ENCODE results near the gene COL9A2.
"Not testable (repeated sequence)": the region's sequence is repeated elsewhere in the genome, so short reads cannot be mapped to it uniquely, and the experiment has no call there.

The COL9A2 gene

DNA sequence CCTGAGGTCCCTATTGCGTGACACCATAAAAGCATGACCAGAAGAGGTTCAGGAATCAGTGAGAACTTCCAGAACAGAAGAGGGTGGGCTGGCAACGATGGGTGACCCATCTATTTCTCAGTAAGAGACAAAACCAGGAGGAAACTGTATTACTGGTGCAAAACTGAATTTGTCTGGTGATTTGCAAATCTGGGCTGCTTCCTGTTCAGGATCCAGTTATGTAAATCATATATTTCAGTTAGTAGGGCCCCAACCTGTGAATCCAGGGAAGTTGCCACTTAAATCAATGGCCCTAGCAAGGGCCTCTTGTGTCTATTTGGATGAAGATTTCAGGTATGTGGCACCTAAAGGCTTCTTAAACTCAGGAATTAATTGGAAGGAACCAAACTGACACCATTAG is 33.3 kb upstream of the COL9A2 start:
- WGBS, 2 experiments (ENCODE audit: insufficient coverage in 2 of 2): 71 to 93% methylated on average over 2 of the region's 2 CpGs

DNA sequence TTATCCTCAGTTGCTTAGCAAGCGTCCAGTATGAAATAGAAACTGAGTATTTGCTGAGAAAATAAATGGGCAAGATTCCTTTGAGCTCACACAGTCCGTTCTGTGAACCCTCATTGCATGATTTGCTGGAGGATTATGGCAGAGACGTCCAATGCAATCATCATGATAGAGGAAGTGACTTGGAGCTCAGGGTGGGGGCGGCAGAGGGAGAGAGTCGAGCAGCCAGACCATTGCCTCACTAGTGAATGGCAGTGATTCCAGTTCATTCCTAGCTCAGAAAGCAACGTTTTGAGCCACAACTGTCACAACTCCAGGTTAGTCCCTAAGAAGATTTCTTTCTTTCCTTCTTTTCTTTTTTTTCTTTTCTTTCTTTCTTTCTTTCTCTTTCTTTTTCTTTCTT is 27.5 kb upstream of the COL9A2 start:
- 58 to 67% methylated on average over 5 to 6 of the region's 6 CpGs for WGBS, 2 experiments (ENCODE audit: insufficient coverage in 2 of 2)
- H3K4me3 ChIP-seq (ENCODE audit: extremely low read depth, insufficient read depth, low read length, poor library complexity, severe bottlenecking): no peak overlapping the region
- peaks cover 6% of the 10 kb centered on the region for H3K9me3 ChIP-seq (ENCODE audit: control insufficient read depth, low read length)
- no peak overlapping the region for H3K27ac ChIP-seq (ENCODE audit: low read depth, low read length, severe bottlenecking)
- no peaks in the 10 kb centered on the region for H3K36me3 ChIP-seq (ENCODE audit: control insufficient read depth, insufficient read depth, low read length)
- no peaks in the 10 kb centered on the region for H3K4me1 ChIP-seq (ENCODE audit: control insufficient read depth, insufficient read depth, low read length, poor library complexity, severe bottlenecking)

More for the DNA sequence above, 33.3 kb upstream of the COL9A2 start:
- Histone ChIP-seq H3K4me1 (ENCODE audit: control insufficient read depth, insufficient read depth, low read length, poor library complexity, severe bottlenecking) (no peaks in the 10 kb centered on the region), H3K27ac (ENCODE audit: low read depth, low read length, severe bottlenecking) (no peak overlapping the region), H3K9me3 (ENCODE audit: control insufficient read depth, low read length) (no peaks in the 10 kb centered on the region), H3K36me3 (ENCODE audit: control insufficient read depth, insufficient read depth, low read length) (no peaks in the 10 kb centered on the region), H3K4me3 (ENCODE audit: extremely low read depth, insufficient read depth, low read length, poor library complexity, severe bottlenecking) (no peak overlapping the region)

DNA sequence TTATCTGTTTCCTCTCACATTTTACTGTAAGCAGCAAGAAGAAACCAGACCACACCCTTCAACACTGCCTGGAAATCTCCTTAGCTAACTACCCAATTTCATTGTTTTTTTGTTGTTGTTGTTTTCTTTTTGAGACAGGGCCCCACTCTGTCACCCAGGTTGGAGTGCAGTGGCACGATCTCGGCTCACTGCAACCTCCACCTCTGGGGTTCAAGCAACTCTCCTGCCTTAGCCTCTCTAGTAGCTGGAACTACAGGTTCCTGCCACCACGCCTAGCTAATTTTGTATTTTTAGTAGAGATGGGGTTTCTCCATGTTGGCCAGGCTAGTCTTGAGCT is 25.3 kb upstream of the COL9A2 start:
- not testable (repeated sequence) for H3K4me3 ChIP-seq (ENCODE audit: extremely low read depth, insufficient read depth, low read length, poor library complexity, severe bottlenecking); H3K4me1 ChIP-seq (ENCODE audit: control insufficient read depth, insufficient read depth, low read length, poor library complexity, severe bottlenecking); H3K36me3 ChIP-seq (ENCODE audit: control insufficient read depth, insufficient read depth, low read length); H3K9me3 ChIP-seq (ENCODE audit: control insufficient read depth, low read length); H3K27ac ChIP-seq (ENCODE audit: low read depth, low read length, severe bottlenecking)
- 83 to 100% methylated on average over 1 to 2 of the region's 3 CpGs for WGBS, 2 experiments (ENCODE audit: insufficient coverage in 2 of 2)

DNA sequence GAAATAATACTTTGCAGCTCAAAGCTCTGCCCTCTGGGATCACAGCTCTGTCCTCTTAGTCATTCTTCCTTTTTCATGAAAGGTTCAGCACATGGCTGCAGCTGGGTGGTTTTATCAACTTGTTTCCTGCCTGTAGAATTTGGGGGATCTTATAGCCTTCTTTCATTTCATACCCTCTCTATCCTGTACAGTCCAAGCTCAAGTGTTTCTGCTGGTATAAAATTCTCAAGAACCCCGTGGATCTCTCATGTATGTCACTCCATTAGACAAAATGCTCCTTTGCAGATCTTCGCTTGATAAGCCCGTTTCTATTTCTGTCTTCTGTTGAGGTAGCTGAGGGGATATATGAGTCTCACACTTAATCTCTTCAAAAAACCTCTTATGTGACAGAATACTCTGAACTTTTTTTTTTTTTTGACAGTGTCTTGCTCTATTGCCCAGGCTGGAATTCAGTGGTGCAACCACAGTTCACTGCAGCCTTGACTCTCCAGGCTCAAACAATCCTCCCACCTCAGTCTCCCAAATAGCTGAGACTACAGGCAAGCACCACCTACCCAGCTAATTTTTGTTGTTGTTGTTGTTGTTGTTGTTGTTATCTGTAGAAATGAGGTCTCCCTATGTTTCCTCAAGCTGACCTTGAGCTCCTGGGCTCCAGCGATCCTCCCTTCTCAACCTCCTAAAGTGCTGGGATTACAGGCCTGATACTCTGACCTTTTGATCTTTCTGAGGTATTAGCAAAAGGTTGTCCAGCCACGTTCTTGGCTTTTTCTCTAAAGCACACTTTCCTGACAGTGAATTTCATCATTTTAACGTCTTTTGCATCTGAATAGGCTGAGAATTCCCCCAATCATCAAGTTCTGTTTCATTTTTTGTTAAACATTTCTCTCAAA is 24.6 kb upstream of the COL9A2 start:
- H3K9me3 ChIP-seq (ENCODE audit: control insufficient read depth, low read length): peaks cover 6% of the 10 kb centered on the region
- no peaks in the 10 kb centered on the region for H3K4me1 ChIP-seq (ENCODE audit: control insufficient read depth, insufficient read depth, low read length, poor library complexity, severe bottlenecking)
- no peak overlapping the region for H3K4me3 ChIP-seq (ENCODE audit: extremely low read depth, insufficient read depth, low read length, poor library complexity, severe bottlenecking)
- no peaks in the 10 kb centered on the region for H3K36me3 ChIP-seq (ENCODE audit: control insufficient read depth, insufficient read depth, low read length)
- WGBS, 2 experiments (ENCODE audit: insufficient coverage in 2 of 2): 70 to 83% methylated on average over 3 to 4 of the region's 6 CpGs
- no peak overlapping the region for H3K27ac ChIP-seq (ENCODE audit: low read depth, low read length, severe bottlenecking)

DNA sequence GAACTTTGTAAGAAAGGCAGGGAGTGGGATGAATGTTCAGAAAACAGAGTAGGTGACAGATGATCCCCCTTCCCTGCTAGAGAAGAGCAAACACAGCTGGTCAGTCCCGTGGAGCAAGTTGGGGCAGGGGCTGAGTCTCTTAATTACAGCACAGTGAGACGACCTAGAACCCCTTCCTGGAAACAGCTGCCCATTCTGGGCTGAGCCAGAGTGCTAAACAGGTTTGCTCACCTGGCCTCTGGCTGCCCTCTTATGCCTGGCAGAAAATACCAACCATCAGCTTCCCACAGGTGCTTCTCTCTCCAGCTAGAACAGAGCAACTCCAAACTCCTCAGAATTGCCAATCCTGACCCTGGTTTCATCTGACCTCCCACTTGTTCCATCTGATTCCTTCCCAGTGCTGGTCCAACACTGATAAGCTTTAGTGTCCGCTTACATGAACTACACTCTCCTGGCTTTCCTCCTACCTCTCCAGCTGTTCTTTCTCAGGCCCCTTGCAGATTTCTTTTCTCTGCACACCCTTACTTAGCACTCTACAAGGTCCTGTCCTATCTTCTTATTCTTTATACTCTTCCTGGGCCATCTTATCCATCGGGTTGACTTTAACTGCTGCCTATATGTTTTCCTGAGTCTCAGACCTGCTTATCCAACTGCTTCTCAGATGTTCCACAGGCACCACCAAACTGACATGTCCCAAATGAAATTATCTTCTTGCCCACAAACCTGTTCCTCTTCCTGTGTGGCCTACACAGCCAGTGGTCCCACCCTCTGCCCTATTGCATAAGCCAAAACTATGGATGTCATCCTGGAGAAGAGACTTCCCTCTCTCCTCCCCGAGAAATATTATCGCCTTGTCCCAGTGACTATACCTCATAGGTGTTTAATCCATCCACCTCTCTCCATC is 22.6 kb upstream of the COL9A2 start:
- H3K4me3 ChIP-seq (ENCODE audit: extremely low read depth, insufficient read depth, low read length, poor library complexity, severe bottlenecking): no peak overlapping the region
- H3K36me3 ChIP-seq (ENCODE audit: control insufficient read depth, insufficient read depth, low read length): no peaks in the 10 kb centered on the region
- H3K4me1 ChIP-seq (ENCODE audit: control insufficient read depth, insufficient read depth, low read length, poor library complexity, severe bottlenecking): no peaks in the 10 kb centered on the region
- H3K27ac ChIP-seq (ENCODE audit: low read depth, low read length, severe bottlenecking): no peak overlapping the region
- WGBS, 2 experiments (ENCODE audit: insufficient coverage in 2 of 2): 68 to 79% methylated on average over 6 of the region's 6 CpGs
- peaks cover 6% of the 10 kb centered on the region for H3K9me3 ChIP-seq (ENCODE audit: control insufficient read depth, low read length)

DNA sequence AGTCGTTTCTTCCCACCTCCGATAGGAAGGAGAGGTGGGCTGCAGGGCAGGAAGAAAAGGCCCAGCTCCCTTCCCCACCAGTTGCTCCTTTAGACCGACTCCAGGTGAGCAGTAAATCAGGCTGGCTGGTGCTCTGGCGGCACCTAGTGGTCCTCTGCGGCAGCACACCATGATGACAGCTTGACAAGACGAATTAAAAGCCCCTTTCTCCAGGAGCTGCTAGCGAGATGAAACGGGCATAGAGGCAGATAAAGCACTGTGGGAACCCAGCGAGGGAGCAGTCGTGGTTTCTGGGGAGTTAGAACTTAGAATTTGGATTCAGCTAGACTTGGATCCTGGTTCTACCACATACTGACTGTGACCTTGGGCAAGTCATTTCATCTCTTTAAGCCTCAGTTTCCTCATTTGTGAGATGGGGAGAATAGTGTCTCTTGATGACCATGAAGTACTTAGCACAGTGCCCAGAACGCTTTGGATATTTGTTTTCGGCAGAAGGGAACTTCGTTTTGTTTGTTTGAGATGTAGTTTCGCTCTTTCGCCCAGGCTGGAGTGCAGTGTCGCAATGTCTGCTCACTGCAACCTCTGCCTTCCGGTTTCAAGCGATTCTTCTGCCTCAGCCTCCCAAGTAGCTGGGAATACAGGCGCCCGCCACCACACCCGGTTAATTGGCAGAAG is 21.8 kb upstream of the COL9A2 start:
- Histone ChIP-seq H3K4me1 (ENCODE audit: control insufficient read depth, insufficient read depth, low read length, poor library complexity, severe bottlenecking) (no peaks in the 10 kb centered on the region), H3K9me3 (ENCODE audit: control insufficient read depth, low read length) (peaks cover 5% of the 10 kb centered on the region), H3K4me3 (ENCODE audit: extremely low read depth, insufficient read depth, low read length, poor library complexity, severe bottlenecking) (no peak overlapping the region), H3K27ac (ENCODE audit: low read depth, low read length, severe bottlenecking) (no peak overlapping the region), H3K36me3 (ENCODE audit: control insufficient read depth, insufficient read depth, low read length) (no peaks in the 10 kb centered on the region)
- WGBS, 2 experiments (ENCODE audit: insufficient coverage in 2 of 2): 41 to 43% methylated on average over 19 to 20 of the region's 21 CpGs

DNA sequence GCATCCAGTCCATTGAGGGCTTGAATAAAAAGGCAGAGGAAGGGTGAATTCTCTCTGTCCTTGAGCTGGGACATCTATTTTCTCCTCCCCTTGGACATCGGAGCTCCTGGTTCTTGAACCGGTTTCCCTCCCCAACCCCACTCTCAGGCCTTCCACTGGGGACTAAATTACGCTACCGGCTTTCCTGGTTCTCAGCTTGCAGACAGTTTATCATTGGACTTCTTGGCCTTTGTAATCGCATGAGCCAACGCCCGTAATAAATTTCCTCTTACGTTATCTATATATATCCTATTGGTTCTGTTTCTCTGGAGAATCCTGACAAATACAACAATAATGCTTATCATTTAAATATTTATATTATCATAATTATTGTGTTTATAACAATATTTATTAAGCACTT is 20.4 kb upstream of the COL9A2 start:
- no peak overlapping the region for H3K27ac ChIP-seq (ENCODE audit: low read depth, low read length, severe bottlenecking)
- 85 to 97% methylated on average over 4 to 7 of the region's 8 CpGs for WGBS, 2 experiments (ENCODE audit: insufficient coverage in 2 of 2)
- no peak overlapping the region for H3K4me3 ChIP-seq (ENCODE audit: extremely low read depth, insufficient read depth, low read length, poor library complexity, severe bottlenecking)
- H3K9me3 ChIP-seq (ENCODE audit: control insufficient read depth, low read length): no peaks in the 10 kb centered on the region
- H3K4me1 ChIP-seq (ENCODE audit: control insufficient read depth, insufficient read depth, low read length, poor library complexity, severe bottlenecking): no peaks in the 10 kb centered on the region
- H3K36me3 ChIP-seq (ENCODE audit: control insufficient read depth, insufficient read depth, low read length): no peaks in the 10 kb centered on the region

DNA sequence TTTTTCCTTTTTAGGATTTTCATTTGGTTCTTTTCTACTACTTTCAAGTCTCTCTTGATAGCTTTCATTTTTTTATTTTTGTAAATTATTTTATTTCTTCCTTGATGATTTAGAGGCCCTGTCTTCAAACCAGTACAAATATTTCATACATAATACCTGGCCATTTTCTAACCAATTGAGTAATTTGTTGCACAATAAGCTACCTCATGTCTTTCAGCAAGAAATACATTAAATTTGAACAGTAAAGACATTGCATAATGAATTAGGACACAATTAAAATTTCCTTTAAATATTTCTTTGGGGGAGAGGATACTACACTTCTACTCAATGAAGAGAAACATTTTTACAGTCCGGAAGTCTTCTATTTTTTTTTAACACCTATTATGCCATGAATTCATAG is 15.6 kb upstream of the COL9A2 start:
- Histone ChIP-seq H3K4me1 (ENCODE audit: control insufficient read depth, insufficient read depth, low read length, poor library complexity, severe bottlenecking) (no peaks in the 10 kb centered on the region), H3K9me3 (ENCODE audit: control insufficient read depth, low read length) (no peaks in the 10 kb centered on the region), H3K27ac (ENCODE audit: low read depth, low read length, severe bottlenecking) (no peak overlapping the region), H3K4me3 (ENCODE audit: extremely low read depth, insufficient read depth, low read length, poor library complexity, severe bottlenecking) (no peak overlapping the region), H3K36me3 (ENCODE audit: control insufficient read depth, insufficient read depth, low read length) (no peaks in the 10 kb centered on the region)
- WGBS, 2 experiments (ENCODE audit: insufficient coverage in 2 of 2): 80% methylated on average over 1 of the region's 1 CpG; no CpG with 5 or more reads in 1 of the 2 experiments

DNA sequence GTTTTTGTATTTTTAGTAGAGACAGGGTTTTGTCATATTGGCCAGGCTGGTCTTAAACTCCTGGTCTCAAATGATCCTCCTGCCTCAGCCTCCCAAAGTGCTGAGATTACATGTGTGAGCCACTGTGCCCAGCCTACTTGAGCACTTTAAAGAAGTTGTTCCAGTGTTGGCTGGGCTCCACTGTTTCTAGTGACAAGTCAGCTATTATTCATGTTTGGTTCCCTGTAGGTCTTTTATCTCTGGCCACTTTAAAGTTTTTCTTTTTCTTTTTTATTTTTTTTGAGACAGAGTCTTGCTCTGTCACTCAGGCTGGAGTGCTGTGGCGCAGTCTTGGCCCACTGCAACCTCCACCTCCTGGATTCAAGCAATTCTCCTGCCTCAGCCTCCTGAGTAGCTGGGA is 14.3 kb upstream of the COL9A2 start:
- not testable (repeated sequence) for H3K36me3 ChIP-seq (ENCODE audit: control insufficient read depth, insufficient read depth, low read length); H3K9me3 ChIP-seq (ENCODE audit: control insufficient read depth, low read length); H3K27ac ChIP-seq (ENCODE audit: low read depth, low read length, severe bottlenecking); H3K4me3 ChIP-seq (ENCODE audit: extremely low read depth, insufficient read depth, low read length, poor library complexity, severe bottlenecking); H3K4me1 ChIP-seq (ENCODE audit: control insufficient read depth, insufficient read depth, low read length, poor library complexity, severe bottlenecking)
- WGBS, 2 experiments (ENCODE audit: insufficient coverage in 2 of 2): no CpG with 5 or more reads among the region's 1 CpG

DNA sequence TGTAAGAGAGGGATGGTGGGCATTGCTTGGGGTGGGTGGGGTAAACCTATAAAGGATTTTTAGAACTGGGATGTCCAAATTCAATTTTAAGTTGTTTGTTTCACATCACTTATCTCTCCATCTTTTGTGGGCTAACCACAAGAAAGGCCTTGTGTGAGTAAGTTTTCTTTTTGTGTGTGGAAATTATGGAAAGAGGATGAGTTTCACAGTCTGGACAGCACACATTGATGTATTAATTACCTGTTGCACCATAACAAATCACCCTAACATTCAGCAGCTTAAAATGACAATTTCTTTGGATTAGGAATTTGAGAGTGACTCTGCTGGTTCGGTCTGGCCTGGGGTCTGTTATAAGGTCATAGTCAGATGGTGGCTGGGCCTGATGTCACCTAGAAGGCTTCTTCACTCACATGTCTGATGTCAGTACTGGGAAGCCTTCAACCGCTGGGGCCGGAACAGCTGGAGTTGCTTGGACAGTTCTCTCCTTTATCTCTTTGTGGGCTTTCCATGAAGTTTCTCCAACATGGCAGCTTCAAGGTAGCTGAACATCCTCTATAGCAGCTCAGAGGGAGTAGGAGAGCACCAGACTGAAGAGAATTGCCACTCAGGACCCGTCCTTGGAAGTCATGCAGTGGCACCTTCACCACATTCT is 2.0 kb upstream of the COL9A2 start:
- Histone ChIP-seq H3K4me3 (ENCODE audit: extremely low read depth, insufficient read depth, low read length, poor library complexity, severe bottlenecking) (no peak overlapping the region), H3K36me3 (ENCODE audit: control insufficient read depth, insufficient read depth, low read length) (no peaks in the 10 kb centered on the region), H3K4me1 (ENCODE audit: control insufficient read depth, insufficient read depth, low read length, poor library complexity, severe bottlenecking) (peaks cover 9% of the 10 kb centered on the region), H3K9me3 (ENCODE audit: control insufficient read depth, low read length) (no peaks in the 10 kb centered on the region), H3K27ac (ENCODE audit: low read depth, low read length, severe bottlenecking) (no peak overlapping the region)
- 94 to 95% methylated on average over 4 of the region's 4 CpGs for WGBS, 2 experiments (ENCODE audit: insufficient coverage in 2 of 2)
